ENCODE results near the gene ADM. TPM values are rescaled to one million over a fixed set of nuclear protein-coding genes. Genes with fewer than 3 reads are reported as not detected.

The ADM gene
- total RNA-seq, 1 experiment from 2014 or later: 263 TPM

DNA sequence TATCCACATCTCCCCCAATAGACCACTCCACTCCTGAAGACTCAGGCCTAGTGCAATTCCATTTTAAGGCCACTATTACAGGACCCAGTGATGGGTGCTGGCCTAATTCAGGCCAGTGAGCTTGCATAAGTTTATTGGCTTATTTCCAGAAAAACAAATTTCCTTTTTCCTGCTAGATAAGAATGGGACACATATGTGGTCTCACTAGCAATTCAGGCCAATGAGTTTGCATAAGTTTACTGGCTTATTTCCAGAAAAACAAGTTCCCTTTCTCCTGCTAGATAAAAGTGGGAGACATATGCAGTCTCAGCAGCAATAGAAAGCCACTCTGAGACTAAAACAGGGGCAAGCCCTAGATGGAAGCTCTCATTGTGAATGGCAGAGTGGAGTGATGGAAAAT is 22.4 kb downstream of the ADM start:
- Histone ChIP-seq H3K36me3 (ENCODE audit: control insufficient read depth, insufficient read depth, low read length) (no peaks in the 10 kb centered on the region), H3K9me3 (ENCODE audit: control insufficient read depth, insufficient read depth, low read depth, low read length) (no peaks in the 10 kb centered on the region), H3K27me3 (ENCODE audit: control insufficient read depth, insufficient read depth, low read length) (no peaks in the 10 kb centered on the region), H3K27ac (ENCODE audit: low read length) (peak overlapping the region; percentile 90; the same call in 1 of the 2 replicates), H3K4me3 (ENCODE audit: low read depth in 2 of 2, low read length in 2 of 2) (no peak overlapping the region), H3K4me1 (ENCODE audit: control insufficient read depth, insufficient read depth, low read length) (peaks cover 53% of the 10 kb centered on the region)
- ATAC-seq (no peak), DNase-seq (ENCODE audit: low read depth, low spot score) (no peak)
- ChIA-PET CTCF (interaction anchor here (0.6 kb wide), 1 partner anchor 801 kb away, joined by 3 read pairs; no protein-coding TSS in a partner anchor), POLR2A (interaction anchor here (0.5 kb wide), 1 partner anchor 390 kb away, joined by 3 read pairs; no protein-coding TSS in a partner anchor)
- intact Hi-C loops (cut with micrococcal nuclease; ENCODE audit: unreplicated experiment) (loop anchor here (10.0 kb wide), 1 partner anchor 712 kb away; no protein-coding TSS in a partner anchor), in situ Hi-C loops (cut with HindIII; ENCODE audit: low pct_unique_long_range_greater_than_20kb, low sequenced_read_pairs) (no loop called here)
- no TSS peak for BruUV-seq (replicated peaks)
- TF ChIP-seq, protein P1, sequence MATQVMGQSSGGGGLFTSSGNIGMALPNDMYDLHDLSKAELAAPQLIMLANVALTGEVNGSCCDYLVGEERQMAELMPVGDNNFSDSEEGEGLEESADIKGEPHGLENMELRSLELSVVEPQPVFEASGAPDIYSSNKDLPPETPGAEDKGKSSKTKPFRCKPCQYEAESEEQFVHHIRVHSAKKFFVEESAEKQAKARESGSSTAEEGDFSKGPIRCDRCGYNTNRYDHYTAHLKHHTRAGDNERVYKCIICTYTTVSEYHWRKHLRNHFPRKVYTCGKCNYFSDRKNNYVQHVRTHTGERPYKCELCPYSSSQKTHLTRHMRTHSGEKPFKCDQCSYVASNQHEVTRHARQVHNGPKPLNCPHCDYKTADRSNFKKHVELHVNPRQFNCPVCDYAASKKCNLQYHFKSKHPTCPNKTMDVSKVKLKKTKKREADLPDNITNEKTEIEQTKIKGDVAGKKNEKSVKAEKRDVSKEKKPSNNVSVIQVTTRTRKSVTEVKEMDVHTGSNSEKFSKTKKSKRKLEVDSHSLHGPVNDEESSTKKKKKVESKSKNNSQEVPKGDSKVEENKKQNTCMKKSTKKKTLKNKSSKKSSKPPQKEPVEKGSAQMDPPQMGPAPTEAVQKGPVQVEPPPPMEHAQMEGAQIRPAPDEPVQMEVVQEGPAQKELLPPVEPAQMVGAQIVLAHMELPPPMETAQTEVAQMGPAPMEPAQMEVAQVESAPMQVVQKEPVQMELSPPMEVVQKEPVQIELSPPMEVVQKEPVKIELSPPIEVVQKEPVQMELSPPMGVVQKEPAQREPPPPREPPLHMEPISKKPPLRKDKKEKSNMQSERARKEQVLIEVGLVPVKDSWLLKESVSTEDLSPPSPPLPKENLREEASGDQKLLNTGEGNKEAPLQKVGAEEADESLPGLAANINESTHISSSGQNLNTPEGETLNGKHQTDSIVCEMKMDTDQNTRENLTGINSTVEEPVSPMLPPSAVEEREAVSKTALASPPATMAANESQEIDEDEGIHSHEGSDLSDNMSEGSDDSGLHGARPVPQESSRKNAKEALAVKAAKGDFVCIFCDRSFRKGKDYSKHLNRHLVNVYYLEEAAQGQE (IDR thresholded peaks at IDR 0.05; ENCODE audit: insufficient read depth in 1 of 2, low read depth in 2 of 2, low read length in 1 of 2): no peak
- TF ChIP-seq, protein P2, sequence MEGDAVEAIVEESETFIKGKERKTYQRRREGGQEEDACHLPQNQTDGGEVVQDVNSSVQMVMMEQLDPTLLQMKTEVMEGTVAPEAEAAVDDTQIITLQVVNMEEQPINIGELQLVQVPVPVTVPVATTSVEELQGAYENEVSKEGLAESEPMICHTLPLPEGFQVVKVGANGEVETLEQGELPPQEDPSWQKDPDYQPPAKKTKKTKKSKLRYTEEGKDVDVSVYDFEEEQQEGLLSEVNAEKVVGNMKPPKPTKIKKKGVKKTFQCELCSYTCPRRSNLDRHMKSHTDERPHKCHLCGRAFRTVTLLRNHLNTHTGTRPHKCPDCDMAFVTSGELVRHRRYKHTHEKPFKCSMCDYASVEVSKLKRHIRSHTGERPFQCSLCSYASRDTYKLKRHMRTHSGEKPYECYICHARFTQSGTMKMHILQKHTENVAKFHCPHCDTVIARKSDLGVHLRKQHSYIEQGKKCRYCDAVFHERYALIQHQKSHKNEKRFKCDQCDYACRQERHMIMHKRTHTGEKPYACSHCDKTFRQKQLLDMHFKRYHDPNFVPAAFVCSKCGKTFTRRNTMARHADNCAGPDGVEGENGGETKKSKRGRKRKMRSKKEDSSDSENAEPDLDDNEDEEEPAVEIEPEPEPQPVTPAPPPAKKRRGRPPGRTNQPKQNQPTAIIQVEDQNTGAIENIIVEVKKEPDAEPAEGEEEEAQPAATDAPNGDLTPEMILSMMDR (IDR thresholded peaks at IDR 0.05): no peak
- TF ChIP-seq POLR2AphosphoS5 (IDR thresholded peaks at IDR 0.05; ENCODE audit: low read depth, low read length) (no peak), SIN3A (IDR thresholded peaks at IDR 0.05; ENCODE audit: borderline replicate concordance, insufficient read depth, low read depth, low read length) (no peak), TCF7L2 (IDR thresholded peaks at IDR 0.05; ENCODE audit: low read depth, low read length) (no peak)

DNA sequence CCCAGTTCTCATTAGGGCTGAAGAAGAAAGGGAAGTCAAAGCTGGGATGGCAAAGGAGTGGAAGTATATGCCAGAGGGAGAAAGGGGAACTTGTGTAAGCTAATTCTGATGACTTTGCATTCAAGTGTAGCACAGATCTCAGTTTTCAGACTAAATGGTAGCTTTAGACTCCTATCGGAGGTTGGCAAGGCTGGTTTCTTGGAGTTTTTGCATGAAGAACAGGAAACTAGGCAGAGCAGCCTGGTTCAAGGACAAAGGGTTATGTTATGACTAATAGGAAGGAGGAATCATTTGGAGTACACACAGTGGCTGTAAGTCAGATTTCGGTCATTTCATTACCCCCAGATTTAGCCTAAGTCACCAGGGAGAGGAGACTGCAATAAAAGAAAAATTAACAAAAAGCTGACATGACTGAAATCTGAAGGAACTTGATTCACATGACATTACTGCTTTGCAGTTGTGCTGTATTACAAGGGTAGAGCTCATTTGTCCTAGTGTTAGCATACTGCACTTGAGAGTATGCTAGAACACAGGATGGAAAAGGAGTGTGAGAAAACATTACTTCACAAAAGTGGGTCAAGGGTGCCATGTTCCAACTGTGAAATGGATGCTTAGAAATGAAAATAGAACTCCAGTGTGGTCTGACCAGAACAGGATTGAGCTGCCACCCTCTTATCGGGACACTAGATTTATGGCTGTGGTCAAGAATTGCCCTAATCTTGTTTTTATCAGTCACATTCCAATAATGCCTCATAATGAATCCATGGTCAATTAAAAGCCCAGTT is 23.6 kb downstream of the ADM start:
- Histone ChIP-seq H3K4me3 (ENCODE audit: low read depth in 2 of 2, low read length in 2 of 2) (no peak overlapping the region), H3K27me3 (ENCODE audit: control insufficient read depth, insufficient read depth, low read length) (no peaks in the 10 kb centered on the region), H3K36me3 (ENCODE audit: control insufficient read depth, insufficient read depth, low read length) (no peaks in the 10 kb centered on the region), H3K9me3 (ENCODE audit: control insufficient read depth, insufficient read depth, low read depth, low read length) (no peaks in the 10 kb centered on the region), H3K27ac (ENCODE audit: low read length) (peak overlapping the region; percentile 31; the same call in 1 of the 2 replicates), H3K4me1 (ENCODE audit: control insufficient read depth, insufficient read depth, low read length) (peaks cover 40% of the 10 kb centered on the region)
- no peak for TF ChIP-seq POLR2AphosphoS5 (IDR thresholded peaks at IDR 0.05; ENCODE audit: low read depth, low read length)
- TF ChIP-seq SIN3A (IDR thresholded peaks at IDR 0.05; ENCODE audit: borderline replicate concordance, insufficient read depth, low read depth, low read length): no peak
- TF ChIP-seq, protein P2 (IDR thresholded peaks at IDR 0.05): no peak
- TF ChIP-seq TCF7L2 (IDR thresholded peaks at IDR 0.05; ENCODE audit: low read depth, low read length): no peak
- TF ChIP-seq, protein P1 (IDR thresholded peaks at IDR 0.05; ENCODE audit: insufficient read depth in 1 of 2, low read depth in 2 of 2, low read length in 1 of 2): no peak
- intact Hi-C loops (cut with micrococcal nuclease; ENCODE audit: unreplicated experiment) (loop anchor here (10.0 kb wide), 1 partner anchor 714 kb away; no protein-coding TSS in a partner anchor), in situ Hi-C loops (cut with HindIII; ENCODE audit: low pct_unique_long_range_greater_than_20kb, low sequenced_read_pairs) (no loop called here)
- BruUV-seq (replicated peaks): no TSS peak
- POLR2A ChIA-PET: interaction anchor here (0.6 to 1.0 kb wide), 3 partner anchors 18 to 696 kb away, joined by 3 to 17 read pairs (median 11); partner anchors contain the start of gene ADM
- DNase-seq (ENCODE audit: low read depth, low spot score): no peak
- peak; percentile 31 for ATAC-seq
- CTCF ChIA-PET: no interaction called here

Data from Panc1 (cell line).